ENCODE measurements around the gene LYRM4. TPM values are rescaled to one million over a fixed set of nuclear protein-coding genes. Genes with fewer than 3 reads are reported as not detected.

The LYRM4 gene
- total RNA-seq, 1 experiment from 2014 or later = 37.0 TPM

DNA sequence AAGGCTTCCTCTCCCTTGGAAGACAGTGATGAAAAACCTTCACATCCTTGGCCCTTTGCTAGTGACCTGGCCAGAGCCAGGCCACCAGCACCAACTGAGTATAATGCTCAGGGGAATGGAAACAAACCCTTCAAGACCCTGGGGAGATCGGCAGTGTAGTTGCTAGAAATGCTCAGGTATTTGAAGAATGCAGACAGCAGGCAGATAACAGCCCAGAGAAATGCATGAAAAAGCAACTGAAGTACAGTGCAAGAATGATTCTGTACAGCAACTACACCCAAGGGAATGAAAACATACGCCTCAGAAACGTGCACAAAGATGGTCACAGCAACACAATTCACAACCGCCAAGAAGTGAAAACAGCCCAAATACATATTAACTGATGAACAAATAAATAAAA, 134.5 kb downstream of the LYRM4 start:
- no peak overlapping the region for H3K27ac ChIP-seq
- H3F3A ChIP-seq (ENCODE audit: insufficient read depth, low read depth) = peaks cover 5% of the 10 kb centered on the region; the same call in 1 of the 2 replicates
- TF ChIP-seq, protein P1, sequence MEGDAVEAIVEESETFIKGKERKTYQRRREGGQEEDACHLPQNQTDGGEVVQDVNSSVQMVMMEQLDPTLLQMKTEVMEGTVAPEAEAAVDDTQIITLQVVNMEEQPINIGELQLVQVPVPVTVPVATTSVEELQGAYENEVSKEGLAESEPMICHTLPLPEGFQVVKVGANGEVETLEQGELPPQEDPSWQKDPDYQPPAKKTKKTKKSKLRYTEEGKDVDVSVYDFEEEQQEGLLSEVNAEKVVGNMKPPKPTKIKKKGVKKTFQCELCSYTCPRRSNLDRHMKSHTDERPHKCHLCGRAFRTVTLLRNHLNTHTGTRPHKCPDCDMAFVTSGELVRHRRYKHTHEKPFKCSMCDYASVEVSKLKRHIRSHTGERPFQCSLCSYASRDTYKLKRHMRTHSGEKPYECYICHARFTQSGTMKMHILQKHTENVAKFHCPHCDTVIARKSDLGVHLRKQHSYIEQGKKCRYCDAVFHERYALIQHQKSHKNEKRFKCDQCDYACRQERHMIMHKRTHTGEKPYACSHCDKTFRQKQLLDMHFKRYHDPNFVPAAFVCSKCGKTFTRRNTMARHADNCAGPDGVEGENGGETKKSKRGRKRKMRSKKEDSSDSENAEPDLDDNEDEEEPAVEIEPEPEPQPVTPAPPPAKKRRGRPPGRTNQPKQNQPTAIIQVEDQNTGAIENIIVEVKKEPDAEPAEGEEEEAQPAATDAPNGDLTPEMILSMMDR (conservative IDR thresholded peaks at IDR 0.05) = no peak
- no peak for TF ChIP-seq EZH2 (IDR thresholded peaks at IDR 0.05; ENCODE audit: low read depth)
- no peaks in the 10 kb centered on the region for H3K36me3 ChIP-seq (ENCODE audit: low read depth)
- no peak overlapping the region for H3K4me2 ChIP-seq
- H3K9me3 ChIP-seq (ENCODE audit: insufficient read depth, low read depth) = no peaks in the 10 kb centered on the region
- no peaks in the 10 kb centered on the region for H3K9me2 ChIP-seq (ENCODE audit: insufficient read depth)
- peaks cover 18% of the 10 kb centered on the region for H3K4me1 ChIP-seq (replicated peaks; ENCODE audit: insufficient read depth)
- ChIA-PET POLR2A (ENCODE audit: unreplicated experiment) (no interaction called here), CTCF (no interaction called here)
- intact Hi-C loops (cut with micrococcal nuclease; ENCODE audit: unreplicated experiment) = no loop called here
- H3K4me3 ChIP-seq = no peak overlapping the region
- no peak overlapping the region for H2AFZ ChIP-seq
- H3K79me2 ChIP-seq (ENCODE audit: low read depth) = no peaks in the 10 kb centered on the region
- no peaks in the 10 kb centered on the region for H3K27me3 ChIP-seq (ENCODE audit: insufficient read depth, low read depth)
- peak in 1 of 2 experiments; percentile 24 for DNase-seq
- no TSS peak for BruUV-seq (replicated peaks)
- no peaks in the 10 kb centered on the region for H4K20me1 ChIP-seq (ENCODE audit: insufficient read depth)

DNA sequence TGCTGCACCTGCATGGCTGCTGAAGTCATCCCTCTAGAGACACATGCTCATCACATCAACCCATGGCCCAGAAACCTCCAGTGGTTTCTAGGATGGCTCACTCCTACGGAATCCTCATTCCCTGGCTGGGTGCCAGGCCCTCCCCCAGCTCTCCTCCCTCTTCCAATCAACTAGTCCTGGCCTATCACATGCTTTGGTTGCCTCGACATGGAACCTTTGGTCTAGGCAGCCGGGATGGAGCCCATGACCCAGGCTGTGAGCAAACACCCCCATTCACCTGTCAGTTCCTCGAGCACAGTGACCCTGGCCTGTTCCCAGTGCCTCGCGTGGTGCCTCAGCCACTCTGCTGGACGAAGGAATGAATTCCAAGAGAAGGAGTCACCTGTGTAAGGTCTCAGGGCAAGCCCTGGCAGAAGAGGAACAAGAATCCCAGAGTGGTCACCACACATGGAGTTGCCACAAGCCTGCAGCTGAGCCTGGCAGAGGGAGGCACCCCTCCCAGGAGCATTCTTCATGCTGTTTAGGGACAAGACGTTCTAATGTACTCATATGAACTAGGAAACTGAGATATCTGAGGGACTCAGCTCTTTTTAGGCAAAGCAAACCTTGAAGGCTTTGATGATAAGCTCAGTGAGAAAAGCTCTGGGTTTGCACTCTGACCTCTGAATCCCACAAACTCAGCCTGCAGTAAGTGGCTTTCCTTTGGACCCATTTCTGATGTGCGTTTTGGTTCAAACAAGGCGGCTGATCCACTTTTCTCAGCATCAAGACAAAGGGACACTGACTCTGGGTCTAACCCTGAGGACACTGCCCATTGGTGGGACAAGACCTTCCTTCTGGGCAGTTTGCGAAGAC, 135.4 kb downstream of the LYRM4 start:
- intact Hi-C loops (cut with micrococcal nuclease; ENCODE audit: unreplicated experiment) = loop anchor here (1.0 kb wide), 1 partner anchor 43 kb away; no protein-coding TSS in a partner anchor
- no peaks in the 10 kb centered on the region for H3K9me3 ChIP-seq (ENCODE audit: insufficient read depth, low read depth)
- peak; percentile 76 to 80 for DNase-seq
- H2AFZ ChIP-seq = no peak overlapping the region
- H3K27ac ChIP-seq = no peak overlapping the region
- H3K79me2 ChIP-seq (ENCODE audit: low read depth) = no peaks in the 10 kb centered on the region
- H3K4me3 ChIP-seq = no peak overlapping the region
- BruUV-seq (replicated peaks) = no TSS peak
- ChIA-PET POLR2A (ENCODE audit: unreplicated experiment) (no interaction called here), CTCF (interaction anchor here (0.6 kb wide), 1 partner anchor 254 kb away, joined by 4 read pairs; no protein-coding TSS in a partner anchor)
- H4K20me1 ChIP-seq (ENCODE audit: insufficient read depth) = no peaks in the 10 kb centered on the region
- peaks cover 5% of the 10 kb centered on the region; the same call in 1 of the 2 replicates for H3F3A ChIP-seq (ENCODE audit: insufficient read depth, low read depth)
- H3K36me3 ChIP-seq (ENCODE audit: low read depth) = no peaks in the 10 kb centered on the region
- H3K4me2 ChIP-seq = peak overlapping the region; percentile 38
- TF ChIP-seq, protein P1 (conservative IDR thresholded peaks at IDR 0.05) = no peak
- TF ChIP-seq EZH2 (IDR thresholded peaks at IDR 0.05; ENCODE audit: low read depth) = no peak
- H3K9me2 ChIP-seq (ENCODE audit: insufficient read depth) = no peaks in the 10 kb centered on the region
- H3K27me3 ChIP-seq (ENCODE audit: insufficient read depth, low read depth) = no peaks in the 10 kb centered on the region
- peaks cover 18% of the 10 kb centered on the region for H3K4me1 ChIP-seq (replicated peaks; ENCODE audit: insufficient read depth)

DNA sequence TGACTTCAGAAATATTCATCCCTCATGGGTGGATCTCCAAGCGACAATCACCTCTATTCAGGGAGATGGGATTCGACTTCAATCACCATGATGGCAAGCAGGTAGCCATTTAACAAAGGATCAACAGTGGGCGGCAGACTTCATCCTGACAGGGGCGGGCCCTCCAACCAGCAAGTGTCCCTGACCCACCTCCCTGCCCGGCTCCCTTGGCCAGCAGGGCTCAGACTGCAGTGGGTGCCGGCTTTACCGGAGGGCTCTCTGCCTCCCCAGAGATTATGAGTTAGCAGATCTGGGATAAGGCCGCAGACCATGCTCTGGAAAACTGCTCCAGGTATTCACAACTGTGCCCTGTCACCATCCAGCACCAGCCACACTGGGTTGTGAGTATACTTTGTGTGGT, 136.2 kb downstream of the LYRM4 start:
- H3K27ac ChIP-seq = no peak overlapping the region
- no peak for DNase-seq
- no peak overlapping the region for H3K4me2 ChIP-seq
- intact Hi-C loops (cut with micrococcal nuclease; ENCODE audit: unreplicated experiment) = no loop called here
- BruUV-seq (replicated peaks) = no TSS peak
- no peaks in the 10 kb centered on the region for H3K9me3 ChIP-seq (ENCODE audit: insufficient read depth, low read depth)
- no peak for TF ChIP-seq EZH2 (IDR thresholded peaks at IDR 0.05; ENCODE audit: low read depth)
- TF ChIP-seq, protein P1 (conservative IDR thresholded peaks at IDR 0.05) = no peak
- no peaks in the 10 kb centered on the region for H3K36me3 ChIP-seq (ENCODE audit: low read depth)
- H3K9me2 ChIP-seq (ENCODE audit: insufficient read depth) = no peaks in the 10 kb centered on the region
- peaks cover 5% of the 10 kb centered on the region; the same call in 1 of the 2 replicates for H3F3A ChIP-seq (ENCODE audit: insufficient read depth, low read depth)
- no peak overlapping the region for H2AFZ ChIP-seq
- CTCF ChIA-PET = no interaction called here
- H3K4me3 ChIP-seq = no peak overlapping the region
- no peaks in the 10 kb centered on the region for H3K79me2 ChIP-seq (ENCODE audit: low read depth)
- H4K20me1 ChIP-seq (ENCODE audit: insufficient read depth) = no peaks in the 10 kb centered on the region
- H3K4me1 ChIP-seq (replicated peaks; ENCODE audit: insufficient read depth) = peaks cover 18% of the 10 kb centered on the region
- POLR2A ChIA-PET (ENCODE audit: unreplicated experiment) = no interaction called here
- H3K27me3 ChIP-seq (ENCODE audit: insufficient read depth, low read depth) = no peaks in the 10 kb centered on the region
